ENCODE measurements around the gene SDSL. TPM values are rescaled to one million over a fixed set of nuclear protein-coding genes. Genes with fewer than 3 reads are reported as not detected.

The SDSL gene, protein sequence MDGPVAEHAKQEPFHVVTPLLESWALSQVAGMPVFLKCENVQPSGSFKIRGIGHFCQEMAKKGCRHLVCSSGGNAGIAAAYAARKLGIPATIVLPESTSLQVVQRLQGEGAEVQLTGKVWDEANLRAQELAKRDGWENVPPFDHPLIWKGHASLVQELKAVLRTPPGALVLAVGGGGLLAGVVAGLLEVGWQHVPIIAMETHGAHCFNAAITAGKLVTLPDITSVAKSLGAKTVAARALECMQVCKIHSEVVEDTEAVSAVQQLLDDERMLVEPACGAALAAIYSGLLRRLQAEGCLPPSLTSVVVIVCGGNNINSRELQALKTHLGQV
- total RNA-seq (not detected), polyA plus RNA-seq (1 to 10 TPM in 1 of 4 donors, not detected in 3; 1.8 TPM)

DNA sequence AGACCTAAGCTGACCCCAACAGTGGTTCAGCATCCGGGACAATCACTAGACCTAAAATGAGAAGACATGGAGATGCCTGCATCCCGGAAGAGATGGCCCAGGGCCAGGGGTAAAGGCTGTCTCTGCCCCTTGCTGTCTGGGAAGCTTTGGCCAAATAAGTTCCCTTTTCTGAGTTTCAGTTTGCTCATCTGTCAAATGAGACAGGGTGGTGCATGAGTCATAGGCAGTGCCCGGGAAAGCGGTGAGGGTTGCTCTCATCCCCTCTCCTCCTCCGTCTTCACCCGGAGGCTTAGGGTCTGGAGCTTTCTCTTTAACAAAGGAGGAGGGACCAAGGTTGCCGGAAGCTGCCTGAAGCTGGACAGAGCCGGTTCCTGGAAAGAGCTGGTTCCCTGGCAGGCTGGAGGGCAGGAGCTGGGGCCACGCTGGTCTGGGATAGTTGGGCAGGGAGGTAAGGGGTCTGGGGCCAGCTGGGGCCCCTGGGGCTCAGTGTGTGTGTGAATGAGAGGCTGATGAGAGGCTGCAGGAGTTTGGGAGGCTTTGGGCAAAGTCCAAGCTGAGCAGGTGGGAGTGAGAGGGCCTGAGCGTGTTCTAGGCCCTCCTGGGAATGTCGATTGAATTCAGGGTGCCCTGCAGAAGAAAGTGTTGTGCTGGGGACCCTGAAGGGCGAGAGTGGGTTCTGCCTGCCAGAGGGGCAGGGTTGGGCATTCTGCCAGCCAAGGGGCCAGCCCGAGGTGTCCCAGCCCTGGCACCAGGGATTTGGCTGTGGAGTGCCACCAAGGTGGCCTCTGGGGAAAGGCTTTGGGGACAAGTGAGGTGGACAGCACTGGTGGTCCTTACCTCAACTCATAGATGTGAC lies at the start of gene SDSL:
TSS of gene SDSL (plus strand) at position 351 of the 856 bp plus-strand sequence. CDS start 5,603 bp downstream, outside the sequence.
- Mint-ChIP-seq H3K27ac (peak within 1 kb of the TSS in 1 of 3 donors; percentile 88), H3K36me3 (no peaks in the 10 kb centered on the region), H3K27me3 (peaks cover 8% of the 10 kb centered on the region), H3K4me1 (peaks cover 0 to 5% (median 0%) of the 10 kb centered on the region in 4 donors), H3K9me3 (no peaks in the 10 kb centered on the region), H3K4me3 (peak within 1 kb of the TSS in 1 of 4 donors; percentile 84)
- Histone ChIP-seq H3K27me3 (ENCODE audit: control insufficient read depth, insufficient read depth, low read length) (no peaks in the 10 kb centered on the region), H3K27ac (ENCODE audit: insufficient read depth, low read length, poor library complexity, severe bottlenecking) (no peak within 1 kb of the TSS), H3K36me3 (ENCODE audit: control insufficient read depth, insufficient read depth, low read length) (no peaks in the 10 kb centered on the region), H3K9me3 (ENCODE audit: control insufficient read depth in 2 of 2, low read length in 2 of 2) (no peaks in the 10 kb centered on the region), H3K4me3 (ENCODE audit: low read depth, low read length) (peak within 1 kb of the TSS; percentile 55), H3K4me1 (ENCODE audit: control insufficient read depth, insufficient read depth, low read length, poor library complexity, severe bottlenecking) (no peaks in the 10 kb centered on the region)
- DNase-seq (peak in 1 of 3 donors; percentile 15), ATAC-seq (ENCODE audit: low read depth in 2 of 2) (peak; percentile 50 to 62)

DNA sequence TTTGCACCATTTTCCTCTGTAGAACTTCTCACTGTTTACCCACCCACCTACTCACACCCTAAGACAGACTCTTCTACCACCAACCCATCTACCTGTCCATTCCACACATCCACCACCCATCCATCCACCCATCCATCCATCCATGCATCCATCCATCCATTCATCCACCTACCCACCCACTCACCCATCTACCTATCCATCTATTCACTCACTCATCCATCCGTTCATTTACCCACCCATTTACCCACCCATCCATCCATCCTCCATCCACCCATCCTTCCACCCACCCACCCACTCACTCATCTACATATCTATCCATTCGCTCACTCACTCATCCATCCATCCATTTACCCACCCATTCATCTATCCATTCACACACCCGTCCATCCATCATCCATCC lies 48.7 kb upstream of the SDSL start:
- no peak overlapping the region for H3K27ac ChIP-seq (ENCODE audit: insufficient read depth, low read length, poor library complexity, severe bottlenecking)
- Mint-ChIP-seq H3K27ac (no peak overlapping the region), H3K27me3 (no peaks in the 10 kb centered on the region), H3K4me3 (no peak overlapping the region), H3K4me1 (peaks cover 0 to 4% (median 1%) of the 10 kb centered on the region in 4 donors), H3K9me3 (no peaks in the 10 kb centered on the region), H3K36me3 (peaks cover 35% of the 10 kb centered on the region)
- H3K36me3 ChIP-seq (ENCODE audit: control insufficient read depth, insufficient read depth, low read length): peaks cover 20% of the 10 kb centered on the region
- H3K27me3 ChIP-seq (ENCODE audit: control insufficient read depth, insufficient read depth, low read length): no peaks in the 10 kb centered on the region
- no peaks in the 10 kb centered on the region for H3K9me3 ChIP-seq (ENCODE audit: control insufficient read depth in 2 of 2, low read length in 2 of 2)
- ATAC-seq (ENCODE audit: low read depth in 2 of 2) (no peak), DNase-seq (no peak)
- H3K4me3 ChIP-seq (ENCODE audit: low read depth, low read length): no peak overlapping the region
- no peaks in the 10 kb centered on the region for H3K4me1 ChIP-seq (ENCODE audit: control insufficient read depth, insufficient read depth, low read length, poor library complexity, severe bottlenecking)

DNA sequence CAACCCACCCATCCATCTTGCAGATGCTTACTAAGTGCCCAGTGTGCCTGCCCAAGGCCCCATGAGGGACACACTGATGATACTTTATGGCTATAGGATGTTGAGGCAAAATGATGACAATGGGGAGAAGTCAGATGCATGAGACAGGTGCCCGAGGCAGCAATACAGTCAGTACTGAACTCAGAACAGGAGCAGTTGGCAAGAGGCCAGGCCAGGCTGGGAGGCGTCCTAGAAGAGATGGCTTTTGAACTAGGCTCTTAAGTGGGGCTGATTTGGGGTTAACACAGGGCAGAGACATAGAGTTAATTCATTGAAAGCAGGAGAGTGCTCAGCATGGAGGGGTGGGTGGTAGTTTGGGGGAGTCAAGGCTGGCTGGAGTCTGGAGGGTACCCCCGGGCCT lies 48.2 kb upstream of the SDSL start:
- Histone ChIP-seq H3K27ac (ENCODE audit: insufficient read depth, low read length, poor library complexity, severe bottlenecking) (no peak overlapping the region), H3K4me1 (ENCODE audit: control insufficient read depth, insufficient read depth, low read length, poor library complexity, severe bottlenecking) (no peaks in the 10 kb centered on the region), H3K27me3 (ENCODE audit: control insufficient read depth, insufficient read depth, low read length) (no peaks in the 10 kb centered on the region), H3K36me3 (ENCODE audit: control insufficient read depth, insufficient read depth, low read length) (peaks cover 18% of the 10 kb centered on the region), H3K9me3 (ENCODE audit: control insufficient read depth in 2 of 2, low read length in 2 of 2) (no peaks in the 10 kb centered on the region), H3K4me3 (ENCODE audit: low read depth, low read length) (no peak overlapping the region)
- H3K9me3 Mint-ChIP-seq: no peaks in the 10 kb centered on the region
- H3K4me3 Mint-ChIP-seq: no peak overlapping the region
- no peaks in the 10 kb centered on the region for H3K27me3 Mint-ChIP-seq
- H3K36me3 Mint-ChIP-seq: peaks cover 30% of the 10 kb centered on the region
- ATAC-seq (ENCODE audit: low read depth in 2 of 2) (no peak), DNase-seq (no peak)
- H3K4me1 Mint-ChIP-seq: peaks cover 0 to 4% (median 0%) of the 10 kb centered on the region in 4 donors
- H3K27ac Mint-ChIP-seq: no peak overlapping the region

DNA sequence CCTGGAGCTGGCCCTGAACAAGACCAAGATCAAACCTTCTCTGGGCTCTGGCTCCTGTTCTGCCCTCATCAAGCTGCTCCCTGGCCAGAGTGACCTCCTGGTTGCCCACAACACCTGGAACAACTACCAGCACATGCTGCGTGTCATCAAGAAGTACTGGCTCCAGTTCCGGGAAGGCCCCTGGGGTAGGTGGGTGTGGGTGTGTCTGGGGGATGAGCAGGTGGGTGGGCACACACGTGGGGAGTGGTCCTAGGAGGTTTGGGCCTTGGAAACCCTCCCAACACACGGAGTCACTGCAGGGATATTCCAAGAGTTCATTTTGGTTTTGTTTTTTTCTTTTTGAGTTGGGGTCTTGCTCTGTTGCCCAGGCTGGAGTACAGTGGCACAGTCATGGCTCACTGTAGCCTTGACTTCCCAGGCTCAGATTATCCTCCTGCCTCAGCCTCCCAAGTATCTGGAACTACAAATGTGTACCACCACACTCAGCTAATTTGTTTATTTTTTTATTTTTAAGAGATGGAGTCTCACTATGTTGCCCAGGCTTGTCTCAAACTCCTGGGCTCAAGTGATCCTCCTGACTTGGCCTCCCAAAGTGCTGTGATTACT lies 47.3 kb upstream of the SDSL start:
- Histone ChIP-seq H3K9me3 (ENCODE audit: control insufficient read depth in 2 of 2, low read length in 2 of 2) (no peaks in the 10 kb centered on the region), H3K4me1 (ENCODE audit: control insufficient read depth, insufficient read depth, low read length, poor library complexity, severe bottlenecking) (no peaks in the 10 kb centered on the region), H3K36me3 (ENCODE audit: control insufficient read depth, insufficient read depth, low read length) (peaks cover 18% of the 10 kb centered on the region), H3K4me3 (ENCODE audit: low read depth, low read length) (no peak overlapping the region), H3K27ac (ENCODE audit: insufficient read depth, low read length, poor library complexity, severe bottlenecking) (no peak overlapping the region), H3K27me3 (ENCODE audit: control insufficient read depth, insufficient read depth, low read length) (no peaks in the 10 kb centered on the region)
- no peak overlapping the region for H3K27ac Mint-ChIP-seq
- H3K36me3 Mint-ChIP-seq: peaks cover 33% of the 10 kb centered on the region
- no peaks in the 10 kb centered on the region for H3K9me3 Mint-ChIP-seq
- no peak overlapping the region for H3K4me3 Mint-ChIP-seq
- H3K27me3 Mint-ChIP-seq: no peaks in the 10 kb centered on the region
- ATAC-seq (ENCODE audit: low read depth in 2 of 2) (no peak), DNase-seq (no peak)
- peaks cover 0 to 4% (median 0%) of the 10 kb centered on the region in 4 donors for H3K4me1 Mint-ChIP-seq

DNA sequence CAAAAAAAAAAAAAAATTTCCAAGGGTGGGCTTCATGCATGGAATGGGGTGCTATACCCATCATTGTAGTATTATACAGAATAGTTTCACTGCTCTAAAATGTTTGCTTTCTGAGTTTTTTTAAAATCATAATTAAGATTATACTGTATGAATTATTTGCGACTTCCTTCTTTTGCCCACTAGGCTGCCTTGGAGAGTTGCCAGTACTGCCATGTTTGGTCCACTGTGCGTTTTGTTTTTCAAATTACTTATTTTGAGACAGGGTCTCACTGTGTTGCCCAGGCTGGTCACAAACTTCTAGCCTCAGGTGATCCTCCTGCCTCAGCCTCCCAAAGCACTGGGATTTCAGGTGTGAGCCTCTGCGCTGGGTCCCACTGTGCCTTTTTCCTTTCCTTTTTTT lies 43.9 kb upstream of the SDSL start:
- Mint-ChIP-seq H3K27ac (no peak overlapping the region), H3K27me3 (no peaks in the 10 kb centered on the region), H3K4me1 (no peaks in the 10 kb centered on the region), H3K36me3 (peaks cover 26% of the 10 kb centered on the region), H3K9me3 (no peaks in the 10 kb centered on the region), H3K4me3 (no peak overlapping the region)
- no peak overlapping the region for H3K4me3 ChIP-seq (ENCODE audit: low read depth, low read length)
- H3K9me3 ChIP-seq (ENCODE audit: control insufficient read depth in 2 of 2, low read length in 2 of 2): no peaks in the 10 kb centered on the region
- peaks cover 18% of the 10 kb centered on the region for H3K36me3 ChIP-seq (ENCODE audit: control insufficient read depth, insufficient read depth, low read length)
- H3K27me3 ChIP-seq (ENCODE audit: control insufficient read depth, insufficient read depth, low read length): no peaks in the 10 kb centered on the region
- DNase-seq (no peak), ATAC-seq (ENCODE audit: low read depth in 2 of 2) (no peak)
- H3K4me1 ChIP-seq (ENCODE audit: control insufficient read depth, insufficient read depth, low read length, poor library complexity, severe bottlenecking): no peaks in the 10 kb centered on the region
- no peak overlapping the region for H3K27ac ChIP-seq (ENCODE audit: insufficient read depth, low read length, poor library complexity, severe bottlenecking)

DNA sequence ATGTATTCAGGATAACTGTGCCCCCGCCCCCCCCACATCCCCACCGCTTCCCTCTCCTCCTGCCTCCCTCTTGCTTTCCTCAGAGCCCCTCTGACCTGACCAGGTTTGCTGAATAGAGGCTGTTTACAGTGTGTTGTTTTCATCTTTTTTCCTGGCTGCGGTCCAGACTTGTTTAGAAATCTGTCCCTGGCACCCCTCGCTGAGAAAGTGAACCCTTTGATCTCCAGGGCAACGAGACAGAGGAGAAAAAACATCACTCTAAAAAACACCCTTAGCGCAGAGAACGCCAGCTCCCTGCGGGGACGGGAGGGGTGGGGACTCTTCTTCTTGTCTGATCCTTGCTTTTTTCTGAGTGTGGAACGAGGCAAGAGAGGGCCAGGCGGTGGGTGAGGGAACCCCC lies 41.0 kb upstream of the SDSL start:
- DNase-seq (no peak), ATAC-seq (ENCODE audit: low read depth in 2 of 2) (no peak)
- Histone ChIP-seq H3K4me1 (ENCODE audit: control insufficient read depth, insufficient read depth, low read length, poor library complexity, severe bottlenecking) (no peaks in the 10 kb centered on the region), H3K4me3 (ENCODE audit: low read depth, low read length) (no peak overlapping the region), H3K36me3 (ENCODE audit: control insufficient read depth, insufficient read depth, low read length) (peaks cover 4% of the 10 kb centered on the region), H3K27me3 (ENCODE audit: control insufficient read depth, insufficient read depth, low read length) (no peaks in the 10 kb centered on the region), H3K27ac (ENCODE audit: insufficient read depth, low read length, poor library complexity, severe bottlenecking) (no peak overlapping the region), H3K9me3 (ENCODE audit: control insufficient read depth in 2 of 2, low read length in 2 of 2) (no peaks in the 10 kb centered on the region)
- Mint-ChIP-seq H3K27me3 (no peaks in the 10 kb centered on the region), H3K4me3 (no peak overlapping the region), H3K4me1 (no peaks in the 10 kb centered on the region), H3K36me3 (peaks cover 27% of the 10 kb centered on the region), H3K27ac (no peak overlapping the region), H3K9me3 (no peaks in the 10 kb centered on the region)

DNA sequence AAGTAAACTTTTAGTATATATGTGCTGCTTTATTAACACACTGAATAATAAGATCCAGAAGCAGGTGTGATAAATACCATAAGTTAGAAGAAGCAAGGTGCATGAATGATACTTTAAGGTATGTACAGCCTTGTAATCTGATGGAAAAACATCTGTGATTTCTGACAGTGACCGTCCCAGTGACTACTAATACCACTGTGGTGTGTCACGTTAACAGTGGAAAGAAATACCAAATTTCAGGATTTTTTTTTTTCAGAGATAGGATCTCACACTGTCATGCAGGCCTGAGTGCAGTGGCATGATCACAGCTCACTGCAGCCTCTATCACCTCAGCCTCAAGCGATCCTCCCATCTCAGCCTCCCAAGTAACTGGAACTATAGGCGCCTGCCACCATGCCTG lies 40.0 kb upstream of the SDSL start:
- H3K4me3 ChIP-seq (ENCODE audit: low read depth, low read length): no peak overlapping the region
- no peaks in the 10 kb centered on the region for H3K27me3 ChIP-seq (ENCODE audit: control insufficient read depth, insufficient read depth, low read length)
- Mint-ChIP-seq H3K27ac (no peak overlapping the region), H3K4me1 (no peaks in the 10 kb centered on the region), H3K4me3 (no peak overlapping the region), H3K36me3 (peaks cover 31% of the 10 kb centered on the region), H3K9me3 (no peaks in the 10 kb centered on the region), H3K27me3 (no peaks in the 10 kb centered on the region)
- H3K27ac ChIP-seq (ENCODE audit: insufficient read depth, low read length, poor library complexity, severe bottlenecking): no peak overlapping the region
- H3K9me3 ChIP-seq (ENCODE audit: control insufficient read depth in 2 of 2, low read length in 2 of 2): no peaks in the 10 kb centered on the region
- H3K4me1 ChIP-seq (ENCODE audit: control insufficient read depth, insufficient read depth, low read length, poor library complexity, severe bottlenecking): no peaks in the 10 kb centered on the region
- no peak for ATAC-seq (ENCODE audit: low read depth in 2 of 2)
- peaks cover 4% of the 10 kb centered on the region for H3K36me3 ChIP-seq (ENCODE audit: control insufficient read depth, insufficient read depth, low read length)
- DNase-seq: no peak
